LHCN-M2 (cell line): ENCODE results near the gene PDLIM4. TPM values are rescaled to one million over a fixed set of nuclear protein-coding genes. Genes with fewer than 3 reads are reported as not detected.
A peak's percentile ranks its signal among the peaks of the same experiment; 100 is the strongest.

Experiments
- DNase-seq: peaks from one replicate; pipeline ENCODE4 v3.0.0-alpha.2; 2012; ENCODE audit warnings: low read depth
- polyA plus RNA-seq: library from polyadenylated mRNA; unstranded; fragments of >200 nt; gene quantifications from one replicate; pipeline ENCODE4 v1.2.1, GENCODE V29; 2012; ENCODE audit warnings: missing spikeins
- total RNA-seq: library from RNA; depleted of rRNA; stranded (reverse); fragments of >200 nt; gene quantifications from 2 replicates; pipeline ENCODE4 v1.2.3, GENCODE V29; 2014; rRNA removed

The PDLIM4 gene, protein sequence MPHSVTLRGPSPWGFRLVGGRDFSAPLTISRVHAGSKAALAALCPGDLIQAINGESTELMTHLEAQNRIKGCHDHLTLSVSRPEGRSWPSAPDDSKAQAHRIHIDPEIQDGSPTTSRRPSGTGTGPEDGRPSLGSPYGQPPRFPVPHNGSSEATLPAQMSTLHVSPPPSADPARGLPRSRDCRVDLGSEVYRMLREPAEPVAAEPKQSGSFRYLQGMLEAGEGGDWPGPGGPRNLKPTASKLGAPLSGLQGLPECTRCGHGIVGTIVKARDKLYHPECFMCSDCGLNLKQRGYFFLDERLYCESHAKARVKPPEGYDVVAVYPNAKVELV
- 149 and 153 TPM in 2 replicates for total RNA-seq
- 202 TPM for polyA plus RNA-seq

DNA sequence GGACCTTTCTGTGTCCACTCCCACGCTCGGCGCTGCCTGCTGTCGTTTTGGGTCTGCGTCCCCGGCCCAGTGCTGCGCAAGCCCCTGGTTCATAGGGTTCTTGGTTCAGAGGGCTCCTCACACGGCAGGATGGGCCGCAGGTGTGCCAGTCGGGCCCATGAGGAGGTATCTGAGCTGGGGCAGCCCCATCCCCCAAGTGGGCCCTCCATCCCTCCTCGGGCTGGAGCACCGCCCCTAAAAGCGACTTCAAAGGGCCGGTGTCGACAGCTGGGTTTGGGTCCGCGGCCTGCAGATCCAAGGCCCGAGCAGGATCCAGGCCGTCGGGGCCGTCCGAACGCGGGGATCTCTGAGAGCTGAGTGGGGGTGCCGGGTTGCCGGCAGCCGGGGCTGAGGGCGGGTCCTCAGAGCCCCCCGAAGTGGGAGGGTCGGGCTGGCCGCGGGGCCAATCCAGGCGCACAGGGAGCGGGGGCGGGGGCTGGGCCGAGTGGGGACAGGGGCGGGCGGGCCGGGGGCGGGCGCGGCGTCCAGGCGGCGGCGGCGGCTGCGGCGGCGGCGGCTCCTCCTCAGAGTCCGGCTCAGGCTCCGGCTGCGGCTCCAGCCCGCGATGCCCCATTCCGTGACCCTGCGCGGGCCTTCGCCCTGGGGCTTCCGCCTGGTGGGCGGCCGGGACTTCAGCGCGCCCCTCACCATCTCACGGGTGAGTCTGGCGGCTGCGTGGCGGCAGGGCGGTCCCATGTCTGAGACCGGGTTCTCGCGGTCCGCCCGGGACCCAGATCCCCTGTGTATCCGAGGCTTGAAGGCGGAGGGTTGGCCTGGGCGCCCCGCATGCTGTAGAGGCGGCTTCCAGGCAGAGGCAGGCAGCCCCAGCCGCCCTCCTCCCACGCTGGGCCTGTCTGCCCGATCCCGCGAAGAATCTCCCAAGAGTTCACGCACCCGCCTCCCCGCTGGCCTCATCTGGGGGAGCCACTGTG, at the start of gene PDLIM4:
TSS of gene PDLIM4 (plus strand) at position 566 of the 971 bp plus-strand sequence. CDS start at position 605, 39 bp downstream.
- peak; percentile 40 for DNase-seq

DNA sequence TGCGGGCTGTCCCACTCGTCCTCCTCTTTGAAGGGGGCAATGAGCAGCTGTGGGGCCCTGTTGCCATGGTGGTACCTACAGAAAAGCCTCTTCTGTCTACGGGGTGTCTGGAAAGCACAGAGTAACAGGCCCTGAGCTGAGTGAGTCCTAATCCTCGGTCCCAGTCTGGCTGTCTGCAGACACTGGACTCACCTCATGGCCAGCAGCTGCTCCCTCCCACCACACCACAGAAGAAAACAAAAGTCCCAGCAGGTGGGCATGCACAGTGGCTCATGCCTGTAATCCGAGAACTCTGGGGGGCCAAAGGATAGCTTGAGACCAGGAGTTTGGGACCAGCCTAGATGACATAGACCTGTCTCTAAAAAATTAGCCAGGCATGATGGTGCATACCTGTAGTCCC, 49.7 kb upstream of the PDLIM4 start:
- DNase-seq: peak; percentile 73

DNA sequence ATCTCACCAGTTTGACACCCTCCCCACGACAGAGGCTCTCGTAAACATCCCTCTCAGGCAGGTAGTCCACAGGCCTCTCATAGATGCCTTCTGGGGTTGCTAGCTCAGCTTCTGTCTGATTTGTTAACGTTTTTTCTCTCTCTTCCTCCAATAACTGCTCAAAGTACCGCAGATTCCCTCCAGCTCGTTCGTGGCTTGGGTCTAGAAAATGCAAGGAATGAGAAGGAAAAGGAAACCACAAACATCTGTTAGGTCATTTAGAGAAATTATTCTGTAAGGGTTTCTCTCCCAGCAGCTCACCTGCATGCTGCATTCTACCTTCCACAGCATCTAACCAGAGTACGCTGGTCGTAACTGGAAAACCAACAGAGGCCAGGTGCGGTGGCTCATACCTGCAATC, 48.4 kb upstream of the PDLIM4 start:
- peak; percentile 82 for DNase-seq

GRCh38 chr5:132209901-132210545, 47.5 kb upstream of the PDLIM4 start:
- DNase-seq: no peak

DNA sequence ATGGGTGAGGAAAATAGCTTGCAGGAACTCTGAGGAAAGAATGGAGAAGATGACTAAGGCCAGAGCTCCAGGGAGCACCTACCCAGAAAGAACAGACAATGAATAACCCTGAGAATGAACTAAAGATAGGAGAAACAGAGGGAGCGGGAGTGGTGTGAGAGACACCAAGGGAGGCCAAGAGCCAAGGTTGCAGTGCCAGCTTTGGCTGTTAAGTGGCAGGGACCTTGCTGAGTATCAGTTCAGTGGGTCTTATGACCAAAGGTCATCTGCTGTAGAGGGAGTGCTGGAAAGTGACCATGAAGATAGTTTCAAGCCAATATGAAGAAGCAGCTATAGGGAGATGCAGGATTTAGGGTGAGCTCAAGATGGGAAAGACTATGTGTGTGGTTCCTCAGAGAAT, 46.6 kb upstream of the PDLIM4 start:
- DNase-seq: no peak

DNA sequence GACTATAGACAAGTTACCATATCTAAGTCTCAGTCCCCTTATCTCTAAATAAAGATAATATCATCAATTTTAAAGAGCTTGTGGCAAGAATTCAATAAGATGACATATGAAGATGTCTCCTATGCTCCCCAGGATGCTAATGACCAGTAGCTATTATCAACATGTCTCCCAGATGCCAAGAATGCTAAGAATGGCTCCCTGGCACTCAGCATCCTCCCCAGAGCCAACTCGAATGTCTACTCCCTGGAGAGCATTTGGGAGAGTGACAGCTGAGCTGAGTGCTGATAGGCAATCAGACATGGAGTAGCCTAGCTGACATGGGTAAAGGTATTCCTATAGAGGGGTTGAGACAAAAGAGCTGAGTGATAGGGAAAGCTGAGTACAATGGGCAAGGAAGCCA, 45.7 kb upstream of the PDLIM4 start:
- no peak for DNase-seq

- DNase-seq: no peak
Measured at GRCh38 chr5:132213666-132214065, 43.8 kb upstream of the PDLIM4 start.

DNA sequence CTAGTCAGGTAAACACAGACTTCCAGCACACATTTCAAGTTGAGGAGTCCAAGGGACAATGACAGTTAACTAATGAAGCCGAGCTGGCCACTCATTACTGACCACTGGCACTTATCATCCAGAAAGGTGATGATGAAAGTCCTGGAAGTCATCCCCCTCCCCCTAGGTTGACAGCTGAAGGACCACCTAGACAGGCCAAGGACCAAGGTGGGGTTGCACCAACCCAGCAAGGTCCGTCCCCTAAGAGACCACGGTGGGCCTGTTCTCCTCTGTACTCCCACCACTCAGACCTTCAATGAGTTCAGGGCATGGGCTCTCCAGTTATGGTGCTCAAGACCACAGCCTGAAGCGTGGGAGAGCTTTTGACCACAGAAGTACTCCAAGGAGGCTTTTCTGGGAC, 43.0 kb upstream of the PDLIM4 start:
- no peak for DNase-seq

GRCh38 chr5:132215329-132215728, 42.2 kb upstream of the PDLIM4 start:
- peak; percentile 98 for DNase-seq

- no peak for DNase-seq
Measured at GRCh38 chr5:132218321-132218720, 39.2 kb upstream of the PDLIM4 start.

DNA sequence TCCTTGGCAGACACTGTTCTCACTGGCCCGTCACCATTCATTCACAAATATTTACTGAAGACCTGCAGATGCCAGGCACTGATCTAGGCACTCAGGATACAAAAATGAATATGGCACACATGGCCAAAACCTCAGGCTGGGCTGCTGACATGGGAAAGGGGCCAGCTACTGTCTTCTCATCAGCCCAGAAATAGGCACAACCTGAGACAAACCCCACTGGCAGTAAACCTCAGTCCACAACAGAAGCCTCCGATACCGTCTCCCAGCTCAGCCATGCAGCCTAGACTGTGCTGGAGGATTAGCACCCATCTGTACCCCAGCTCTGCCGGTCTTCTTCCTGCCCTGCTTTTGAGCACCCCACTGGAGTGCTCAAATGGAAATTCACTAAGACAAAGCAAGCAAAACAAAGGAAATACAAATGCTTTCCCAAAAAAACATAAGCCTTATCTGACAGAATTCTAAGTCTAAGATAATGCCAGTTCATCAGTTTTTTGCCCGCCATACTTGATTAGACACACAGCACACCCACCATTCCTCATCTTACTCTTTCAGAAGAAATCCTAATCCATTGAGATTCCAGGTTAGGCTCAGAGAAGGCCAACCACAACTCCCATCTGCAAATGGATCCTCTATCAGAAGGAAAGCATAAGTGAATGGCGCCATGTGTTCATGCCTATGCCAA, 38.1 kb upstream of the PDLIM4 start:
- DNase-seq: no peak

DNA sequence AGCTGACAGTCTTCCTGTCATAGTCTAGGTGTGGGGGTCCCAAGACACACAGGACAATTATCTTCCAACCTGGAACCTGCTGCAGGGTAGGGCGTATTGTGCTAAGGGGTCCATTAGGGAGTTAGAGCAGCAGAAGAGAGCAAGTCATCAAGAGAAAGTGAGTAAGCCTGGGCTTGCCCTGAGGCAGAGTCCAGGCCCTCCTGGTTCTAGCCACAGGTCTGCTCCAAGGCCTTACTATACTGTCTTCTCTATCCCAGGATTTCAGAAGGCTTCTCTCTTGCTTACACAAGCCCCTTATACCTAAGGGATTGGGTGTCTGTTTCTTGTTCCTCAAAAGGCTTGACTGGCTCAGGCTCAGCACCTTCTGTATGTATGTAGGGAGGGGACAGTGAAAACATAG, 37.5 kb upstream of the PDLIM4 start:
- DNase-seq: no peak

GRCh38 chr5:132220491-132220890, 37.0 kb upstream of the PDLIM4 start:
- DNase-seq: no peak

GRCh38 chr5:132221781-132222648, 35.5 kb upstream of the PDLIM4 start:
- DNase-seq: peak; percentile 66

DNA sequence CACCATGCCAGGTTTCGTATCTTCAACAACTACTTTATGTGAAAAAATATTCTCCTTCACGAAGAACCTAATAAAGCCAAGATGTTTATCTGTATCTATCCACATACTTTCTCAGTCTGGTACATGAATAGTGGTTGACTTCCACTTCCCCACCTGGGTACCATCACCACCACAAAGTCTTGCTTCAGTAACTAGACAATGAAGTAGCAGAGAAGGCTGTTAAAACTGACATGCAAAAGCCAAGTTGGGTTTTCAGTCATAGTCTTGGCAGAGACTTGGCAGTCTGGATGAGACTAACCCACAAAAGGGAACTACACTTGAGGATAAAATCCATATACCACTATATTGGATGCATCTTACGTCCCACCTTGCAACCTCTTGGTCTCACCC, 34.9 kb upstream of the PDLIM4 start:
- DNase-seq: no peak

GRCh38 chr5:132223861-132224260, 33.6 kb upstream of the PDLIM4 start:
- no peak for DNase-seq

DNA sequence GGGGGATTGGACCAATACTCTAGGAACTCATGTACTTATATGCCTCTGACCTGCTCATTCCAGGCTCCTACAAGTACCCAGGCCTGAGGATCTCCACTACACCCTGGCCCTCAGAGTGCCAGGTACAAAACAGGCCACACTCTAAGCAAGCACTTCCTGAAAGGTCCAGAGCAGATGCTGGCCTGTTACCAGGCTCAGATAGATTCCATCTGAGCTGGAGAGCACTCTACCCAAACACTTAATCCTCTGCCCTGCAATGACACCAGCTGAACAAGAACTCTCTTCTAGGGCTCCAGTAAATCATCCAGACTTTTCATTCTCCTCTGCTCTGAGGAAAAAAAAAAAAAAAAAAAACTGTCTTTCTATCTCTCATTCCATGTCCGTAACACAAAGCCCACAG, 32.8 kb upstream of the PDLIM4 start:
- peak; percentile 43 for DNase-seq

- DNase-seq: peak; percentile 92
Measured at GRCh38 chr5:132225165-132226032, 32.1 kb upstream of the PDLIM4 start.

- peak; percentile 69 for DNase-seq
Measured at GRCh38 chr5:132226516-132227234, 30.8 kb upstream of the PDLIM4 start.
